ENCODE data around the gene MINK1. TPM values are rescaled to one million over a fixed set of nuclear protein-coding genes. Genes with fewer than 3 reads are reported as not detected.

The MINK1 gene
- total and polyA plus RNA-seq, 2 of the 13 experiments (the other 11 are each of a cell fraction or from before 2014, with no cell fraction given), result 17.2 to 63.9 TPM

- no peak for TF ChIP-seq AHDC1 (CRISPR knock-in tag; IDR thresholded peaks at IDR 0.05; ENCODE audit: borderline replicate concordance)
- no peak for TF ChIP-seq ZNF720 (CRISPR knock-in tag; IDR thresholded peaks at IDR 0.05)
- TF ChIP-seq FOSL1 (CRISPR knock-in tag; IDR thresholded peaks at IDR 0.05; ENCODE audit: borderline replicate concordance), result no peak
- TF ChIP-seq IKZF1 (IDR thresholded peaks at IDR 0.05), result no peak
- TF ChIP-seq ZNF510 (CRISPR knock-in tag; IDR thresholded peaks at IDR 0.05; ENCODE audit: low read depth), result 0 out of 2 replicates have a peak, but pooled peaks have one; percentile 33
- no peak for TF ChIP-seq FOXJ3 (CRISPR knock-in tag; IDR thresholded peaks at IDR 0.05; ENCODE audit: borderline replicate concordance)
- TF ChIP-seq EZH2 (conservative IDR thresholded peaks at IDR 0.05; ENCODE audit: low read depth, low read length), result no peak
- TF ChIP-seq ZNF530 (CRISPR knock-in tag; IDR thresholded peaks at IDR 0.05; ENCODE audit: low read depth), result no peak
- no peak for TF ChIP-seq ZNF20 (CRISPR knock-in tag; IDR thresholded peaks at IDR 0.05)
- TF ChIP-seq HDAC1 (CRISPR knock-in tag; IDR thresholded peaks at IDR 0.05), result no peak
- TF ChIP-seq, protein P1, sequence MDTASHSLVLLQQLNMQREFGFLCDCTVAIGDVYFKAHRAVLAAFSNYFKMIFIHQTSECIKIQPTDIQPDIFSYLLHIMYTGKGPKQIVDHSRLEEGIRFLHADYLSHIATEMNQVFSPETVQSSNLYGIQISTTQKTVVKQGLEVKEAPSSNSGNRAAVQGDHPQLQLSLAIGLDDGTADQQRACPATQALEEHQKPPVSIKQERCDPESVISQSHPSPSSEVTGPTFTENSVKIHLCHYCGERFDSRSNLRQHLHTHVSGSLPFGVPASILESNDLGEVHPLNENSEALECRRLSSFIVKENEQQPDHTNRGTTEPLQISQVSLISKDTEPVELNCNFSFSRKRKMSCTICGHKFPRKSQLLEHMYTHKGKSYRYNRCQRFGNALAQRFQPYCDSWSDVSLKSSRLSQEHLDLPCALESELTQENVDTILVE (CRISPR knock-in tag; IDR thresholded peaks at IDR 0.05), result 0 out of 2 replicates have a peak, but pooled peaks have one; percentile 21
- no peak for TF ChIP-seq ETS1 (CRISPR knock-in tag; IDR thresholded peaks at IDR 0.05)
- TF ChIP-seq TRIM24 (CRISPR knock-in tag; IDR thresholded peaks at IDR 0.05), result no peak
- no peak for TF ChIP-seq ZNF329 (CRISPR knock-in tag; IDR thresholded peaks at IDR 0.05; ENCODE audit: low read depth)
- peak; percentile 57 for TF ChIP-seq RAD21 (CRISPR knock-in tag; IDR thresholded peaks at IDR 0.05)
- no peak for TF ChIP-seq ZNF780A (CRISPR knock-in tag; IDR thresholded peaks at IDR 0.05)
- TF ChIP-seq, protein P2, sequence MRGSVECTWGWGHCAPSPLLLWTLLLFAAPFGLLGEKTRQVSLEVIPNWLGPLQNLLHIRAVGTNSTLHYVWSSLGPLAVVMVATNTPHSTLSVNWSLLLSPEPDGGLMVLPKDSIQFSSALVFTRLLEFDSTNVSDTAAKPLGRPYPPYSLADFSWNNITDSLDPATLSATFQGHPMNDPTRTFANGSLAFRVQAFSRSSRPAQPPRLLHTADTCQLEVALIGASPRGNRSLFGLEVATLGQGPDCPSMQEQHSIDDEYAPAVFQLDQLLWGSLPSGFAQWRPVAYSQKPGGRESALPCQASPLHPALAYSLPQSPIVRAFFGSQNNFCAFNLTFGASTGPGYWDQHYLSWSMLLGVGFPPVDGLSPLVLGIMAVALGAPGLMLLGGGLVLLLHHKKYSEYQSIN (CRISPR knock-in tag; IDR thresholded peaks at IDR 0.05; ENCODE audit: borderline replicate concordance), result no peak
- TF ChIP-seq ZNF354B (CRISPR knock-in tag; IDR thresholded peaks at IDR 0.05), result no peak
- no peak for TF ChIP-seq PRPF4 (IDR thresholded peaks at IDR 0.05; ENCODE audit: low read depth, low read length, poor library complexity, severe bottlenecking)
- no peak for TF ChIP-seq ZFP36L1 (CRISPR knock-in tag; IDR thresholded peaks at IDR 0.05)
- TF ChIP-seq ZNF644 (CRISPR knock-in tag; IDR thresholded peaks at IDR 0.05; ENCODE audit: low read depth), result no peak
- no peak for TF ChIP-seq ZNF790 (CRISPR knock-in tag; IDR thresholded peaks at IDR 0.05; ENCODE audit: borderline replicate concordance)
Observed at GRCh38 chr17:4939796-4940554, 106.8 kb downstream of the MINK1 start, which contains the start of the genes RNF167 and SLC25A11 (continued).
